Spinal cord (tissue), 10 donors: ENCODE results near the gene SLCO1A2. TPM values are rescaled to one million over a fixed set of nuclear protein-coding genes. Genes with fewer than 3 reads are reported as not detected.
"Not testable (repeated sequence)": the region's sequence is repeated elsewhere in the genome, so short reads cannot be mapped to it uniquely, and the experiment has no call there.

Experiments used
- DNase-seq, 6 donors: peaks; one replicate each; pipeline versions ENCODE4 v3.0.0 to v3.0.0-alpha.2; 2013 to 2015; ENCODE audit warnings: low spot score in 6 of 6, low read depth in 4 of 6
- H3K27ac ChIP-seq: one replicate; pipeline ENCODE4 v1.5.1; 2013; ENCODE audit warnings: low read depth, low read length, control low read depth
- H3K27me3 ChIP-seq: one replicate; pipeline ENCODE4 v1.6.1; 2013; ENCODE audit warnings: low read length; ENCODE audit not compliant: control insufficient read depth, insufficient read depth
- H3K36me3 ChIP-seq: one replicate; pipeline ENCODE4 v1.6.1; 2013; ENCODE audit warnings: low read length; ENCODE audit not compliant: control insufficient read depth, insufficient read depth
- H3K4me1 ChIP-seq: one replicate; pipeline ENCODE4 v1.6.1; 2013; ENCODE audit warnings: low read length; ENCODE audit not compliant: control insufficient read depth, insufficient read depth
- H3K4me3 ChIP-seq: one replicate; pipeline ENCODE4 v1.5.1; 2013; ENCODE audit warnings: low read depth, low read length, control low read depth
- H3K9me3 ChIP-seq: one replicate; pipeline ENCODE4 v1.6.1; 2013; ENCODE audit warnings: low read length; ENCODE audit not compliant: control insufficient read depth, insufficient read depth
- WGBS: methylation state at CpG from one replicate; pipeline ENCODE4 v1.1.5; 2013; ENCODE audit warnings: missing lambda C conversion rate; ENCODE audit not compliant: insufficient coverage; 5-methylcytosine and 5-hydroxymethylcytosine counted together
- long read RNA-seq, 4 donors: transcript quantifications; one replicate each; lab custom pipeline, GENCODE V29; 2026
- polyA plus RNA-seq, 2 donors: library from polyadenylated mRNA; unstranded; fragments of 120-200 nt; gene quantifications; one replicate each; pipeline ENCODE4 v1.2.1, GENCODE V29; 2013; ENCODE audit not compliant: insufficient read length in 2 of 2
- total RNA-seq, 2 donors: library from RNA; depleted of rRNA in 1 of 2; stranded (reverse); fragments of 120-200 nt in 1 of 2; fragments of >200 nt in 1 of 2; gene quantifications; one replicate each; pipeline versions ENCODE4 v1.2.3 to v1.2.4, GENCODE V29; 2013 to 2014
- donor health status: healthy.

SLCO1A2 gene, protein sequence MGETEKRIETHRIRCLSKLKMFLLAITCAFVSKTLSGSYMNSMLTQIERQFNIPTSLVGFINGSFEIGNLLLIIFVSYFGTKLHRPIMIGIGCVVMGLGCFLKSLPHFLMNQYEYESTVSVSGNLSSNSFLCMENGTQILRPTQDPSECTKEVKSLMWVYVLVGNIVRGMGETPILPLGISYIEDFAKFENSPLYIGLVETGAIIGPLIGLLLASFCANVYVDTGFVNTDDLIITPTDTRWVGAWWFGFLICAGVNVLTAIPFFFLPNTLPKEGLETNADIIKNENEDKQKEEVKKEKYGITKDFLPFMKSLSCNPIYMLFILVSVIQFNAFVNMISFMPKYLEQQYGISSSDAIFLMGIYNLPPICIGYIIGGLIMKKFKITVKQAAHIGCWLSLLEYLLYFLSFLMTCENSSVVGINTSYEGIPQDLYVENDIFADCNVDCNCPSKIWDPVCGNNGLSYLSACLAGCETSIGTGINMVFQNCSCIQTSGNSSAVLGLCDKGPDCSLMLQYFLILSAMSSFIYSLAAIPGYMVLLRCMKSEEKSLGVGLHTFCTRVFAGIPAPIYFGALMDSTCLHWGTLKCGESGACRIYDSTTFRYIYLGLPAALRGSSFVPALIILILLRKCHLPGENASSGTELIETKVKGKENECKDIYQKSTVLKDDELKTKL
- total RNA-seq (10 to 100 TPM in 1 of 2 donors, 1 to 10 TPM in 1; 9.4 to 25.8 TPM), polyA plus RNA-seq (10 to 100 TPM; 10.8 to 14.5 TPM)
- long read RNA-seq, donor 1 = 0 reads
- long read RNA-seq, donor 2 = 0 reads
- long read RNA-seq, donor 3 = 0 reads
- long read RNA-seq, donor 4 = 0 reads

- Histone ChIP-seq H3K9me3 (peaks cover 6% of the 10 kb centered on the region), H3K27me3 (no peaks in the 10 kb centered on the region), H3K4me3 (no peak within 1 kb of the TSS), H3K27ac (no peak within 1 kb of the TSS), H3K4me1 (no peaks in the 10 kb centered on the region), H3K36me3 (no peaks in the 10 kb centered on the region)
- no CpG with 5 or more reads among the region's 3 CpGs for WGBS
- DNase-seq = no peak
Observed at GRCh38 chr12:21334771-21335325, at the start of gene SLCO1A2. Gene SLCO1A2, minus strand, starts transcription at chr12:21334917. Its CDS starts 270 bp downstream, at chr12:21334647.

- peaks cover 1% of the 10 kb centered on the region for H3K9me3 ChIP-seq
- WGBS = no CpG with 5 or more reads among the region's 2 CpGs
- no peaks in the 10 kb centered on the region for H3K36me3 ChIP-seq
- no peak for DNase-seq
- H3K4me3 ChIP-seq = no peak overlapping the region
- no peaks in the 10 kb centered on the region for H3K4me1 ChIP-seq
- no peak overlapping the region for H3K27ac ChIP-seq
- H3K27me3 ChIP-seq = no peaks in the 10 kb centered on the region
Observed at GRCh38 chr12:21384261-21384660, 49.5 kb upstream of the SLCO1A2 start.

GRCh38 chr12:21381320-21381719, 46.6 kb upstream of the SLCO1A2 start:
- not testable (repeated sequence) for H3K36me3 ChIP-seq, H3K4me3 ChIP-seq, H3K4me1 ChIP-seq, H3K9me3 ChIP-seq, H3K27me3 ChIP-seq, DNase-seq, H3K27ac ChIP-seq
- 100% methylated on average over 2 of the region's 5 CpGs for WGBS

- DNase-seq = no peak
- Histone ChIP-seq H3K9me3 (peaks cover 1% of the 10 kb centered on the region), H3K4me1 (no peaks in the 10 kb centered on the region), H3K27me3 (no peaks in the 10 kb centered on the region), H3K36me3 (no peaks in the 10 kb centered on the region), H3K27ac (no peak overlapping the region), H3K4me3 (no peak overlapping the region)
- no CpG with 5 or more reads among the region's 3 CpGs for WGBS
Observed at GRCh38 chr12:21379218-21379617, 44.5 kb upstream of the SLCO1A2 start.

- no peak for DNase-seq
- H3K36me3 ChIP-seq = no peaks in the 10 kb centered on the region
- no peaks in the 10 kb centered on the region for H3K27me3 ChIP-seq
- WGBS = 100% methylated on average over 1 of the region's 2 CpGs
- H3K4me1 ChIP-seq = no peaks in the 10 kb centered on the region
- no peak within 1 kb of the TSS for H3K27ac ChIP-seq
- no peak within 1 kb of the TSS for H3K4me3 ChIP-seq
- no peaks in the 10 kb centered on the region for H3K9me3 ChIP-seq
Observed at GRCh38 chr12:21372602-21373001, 37.9 kb upstream of the SLCO1A2 start, which contains the start of gene IAPP. Gene IAPP, plus strand, starts transcription at chr12:21372902. Its CDS starts 450 bp downstream, at chr12:21373352.

DNA sequence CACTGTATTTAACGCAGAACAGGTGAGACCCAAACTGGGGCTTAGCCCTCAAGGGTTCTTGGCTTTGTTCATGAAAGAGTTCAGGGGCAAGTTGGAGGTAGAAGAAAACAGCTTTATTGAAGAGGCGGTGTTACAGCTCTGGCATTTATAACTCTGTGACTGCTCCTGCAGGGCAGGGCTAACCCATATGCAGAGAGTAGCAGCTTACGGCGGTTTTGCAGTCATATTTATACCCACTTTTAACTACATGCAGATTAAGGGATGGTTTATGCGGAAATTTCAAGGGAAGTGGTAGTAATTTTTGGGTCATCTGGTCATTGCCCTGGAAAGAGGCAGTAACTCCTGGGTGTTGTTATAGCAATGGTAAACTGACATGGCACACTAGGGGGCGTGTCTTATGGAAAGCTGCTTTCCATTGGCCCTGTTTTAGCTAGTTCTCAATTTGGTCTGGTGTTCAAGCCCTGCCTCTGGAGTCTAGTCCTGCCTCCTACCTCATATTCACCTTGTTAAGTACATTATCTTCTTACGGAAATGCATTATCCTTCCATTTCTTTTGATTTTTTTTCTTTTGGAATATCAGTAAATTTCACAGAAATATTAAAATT, 36.2 kb upstream of the SLCO1A2 start:
- 100% methylated on average over 1 of the region's 7 CpGs for WGBS
- H3K9me3 ChIP-seq = no peaks in the 10 kb centered on the region
- H3K36me3 ChIP-seq = no peaks in the 10 kb centered on the region
- H3K4me3 ChIP-seq = no peak overlapping the region
- H3K27me3 ChIP-seq = no peaks in the 10 kb centered on the region
- no peaks in the 10 kb centered on the region for H3K4me1 ChIP-seq
- no peak overlapping the region for H3K27ac ChIP-seq
- DNase-seq = no peak

- Histone ChIP-seq H3K4me3 (no peak overlapping the region), H3K36me3 (no peaks in the 10 kb centered on the region), H3K9me3 (no peaks in the 10 kb centered on the region), H3K27ac (no peak overlapping the region), H3K4me1 (no peaks in the 10 kb centered on the region), H3K27me3 (no peaks in the 10 kb centered on the region)
- WGBS = no CpG with 5 or more reads among the region's 4 CpGs
- no peak for DNase-seq
Observed at GRCh38 chr12:21369141-21369980, 34.6 kb upstream of the SLCO1A2 start.

DNA sequence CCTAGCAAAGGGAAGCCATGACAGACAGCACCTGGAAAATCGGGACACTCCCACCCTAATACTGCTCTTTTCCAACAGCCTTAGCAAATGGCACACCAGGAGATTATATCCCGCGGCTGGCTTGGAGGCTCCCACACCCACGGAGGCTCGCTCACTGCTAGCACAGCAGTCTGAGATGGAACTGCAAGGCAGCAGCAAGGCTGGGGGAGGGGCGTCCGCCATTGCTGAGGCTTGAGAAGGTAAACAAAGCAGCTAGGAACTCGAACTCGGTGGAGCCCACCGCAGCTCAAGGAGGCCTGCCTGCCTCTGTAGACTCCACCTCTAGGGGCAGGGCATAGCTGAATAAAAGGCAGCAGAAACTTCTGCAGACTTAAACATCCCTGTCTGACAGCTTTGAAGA, 25.9 kb upstream of the SLCO1A2 start:
- H3K9me3 ChIP-seq, H3K4me1 ChIP-seq, DNase-seq, H3K4me3 ChIP-seq, H3K27me3 ChIP-seq, H3K27ac ChIP-seq, H3K36me3 ChIP-seq: not testable (repeated sequence)
- WGBS = 96% methylated on average over 7 of the region's 10 CpGs

DNA sequence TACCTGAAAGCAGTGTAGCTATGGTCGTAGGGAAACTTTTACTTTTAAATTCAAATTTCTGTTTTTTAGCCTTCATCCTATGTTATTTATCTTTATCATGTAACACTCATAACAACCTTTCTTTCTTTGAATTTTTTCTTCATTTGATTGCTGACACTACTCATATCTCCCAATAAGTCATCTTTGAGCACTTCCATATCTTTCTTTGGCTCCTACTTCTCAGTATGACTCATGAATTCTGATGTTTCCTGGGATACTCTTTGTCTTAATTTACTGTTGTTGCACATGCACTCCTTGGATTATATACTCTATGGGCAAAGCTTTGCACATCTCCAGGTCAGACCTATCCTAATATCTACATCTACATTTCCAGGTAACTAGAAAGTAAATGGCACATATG, 19.9 kb upstream of the SLCO1A2 start:
- no peak overlapping the region for H3K27ac ChIP-seq
- H3K4me1 ChIP-seq = no peaks in the 10 kb centered on the region
- no peaks in the 10 kb centered on the region for H3K27me3 ChIP-seq
- H3K36me3 ChIP-seq = no peaks in the 10 kb centered on the region
- DNase-seq = no peak
- no peak overlapping the region for H3K4me3 ChIP-seq
- H3K9me3 ChIP-seq = no peaks in the 10 kb centered on the region
- WGBS = no CpG with 5 or more reads among the region's 1 CpG
